ENCODE measurements around the gene LPCAT1.

DNA sequence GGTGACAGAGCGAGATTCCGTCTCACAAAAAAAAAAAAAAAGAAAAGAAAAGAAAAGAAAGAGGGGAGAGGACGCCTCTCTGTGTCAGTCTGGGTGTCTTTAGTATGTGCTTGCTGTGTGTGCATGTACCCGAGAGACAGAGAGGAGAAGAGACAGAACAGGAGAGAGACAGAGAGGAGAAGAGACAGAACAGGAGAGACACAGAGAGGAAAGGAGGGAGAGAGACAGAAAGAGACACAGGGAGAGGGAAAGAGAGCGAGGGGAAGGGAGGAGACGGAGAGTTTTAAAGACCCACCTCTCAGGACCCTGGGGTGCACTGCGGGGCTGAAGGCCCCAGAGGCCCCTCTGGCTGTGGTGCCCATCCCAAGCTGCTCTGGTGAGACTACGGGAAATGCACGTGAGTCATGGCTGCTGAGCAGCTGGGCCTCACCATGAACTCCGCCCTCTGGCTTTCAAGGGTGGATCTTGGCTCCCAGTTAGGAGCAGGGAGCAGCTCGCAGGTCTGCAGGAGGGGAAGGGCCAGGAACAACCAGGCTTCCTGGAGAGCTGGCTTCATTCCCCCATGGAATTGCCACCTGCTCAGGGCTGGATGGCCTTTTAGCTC is 86.4 kb downstream of the LPCAT1 start:
- TF ChIP-seq, protein P1, sequence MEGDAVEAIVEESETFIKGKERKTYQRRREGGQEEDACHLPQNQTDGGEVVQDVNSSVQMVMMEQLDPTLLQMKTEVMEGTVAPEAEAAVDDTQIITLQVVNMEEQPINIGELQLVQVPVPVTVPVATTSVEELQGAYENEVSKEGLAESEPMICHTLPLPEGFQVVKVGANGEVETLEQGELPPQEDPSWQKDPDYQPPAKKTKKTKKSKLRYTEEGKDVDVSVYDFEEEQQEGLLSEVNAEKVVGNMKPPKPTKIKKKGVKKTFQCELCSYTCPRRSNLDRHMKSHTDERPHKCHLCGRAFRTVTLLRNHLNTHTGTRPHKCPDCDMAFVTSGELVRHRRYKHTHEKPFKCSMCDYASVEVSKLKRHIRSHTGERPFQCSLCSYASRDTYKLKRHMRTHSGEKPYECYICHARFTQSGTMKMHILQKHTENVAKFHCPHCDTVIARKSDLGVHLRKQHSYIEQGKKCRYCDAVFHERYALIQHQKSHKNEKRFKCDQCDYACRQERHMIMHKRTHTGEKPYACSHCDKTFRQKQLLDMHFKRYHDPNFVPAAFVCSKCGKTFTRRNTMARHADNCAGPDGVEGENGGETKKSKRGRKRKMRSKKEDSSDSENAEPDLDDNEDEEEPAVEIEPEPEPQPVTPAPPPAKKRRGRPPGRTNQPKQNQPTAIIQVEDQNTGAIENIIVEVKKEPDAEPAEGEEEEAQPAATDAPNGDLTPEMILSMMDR (IDR thresholded peaks at IDR 0.05), result no peak
- no peak for TF ChIP-seq POLR2A (IDR thresholded peaks at IDR 0.05)

Measured in testis (tissue), 2 donors.